Measurements from ENCODE around the gene TBC1D9B. TPM values are rescaled to one million over a fixed set of nuclear protein-coding genes. Genes with fewer than 3 reads are reported as not detected.

Gene TBC1D9B
- total and polyA plus RNA-seq, 9 of the 15 experiments (the other 6 are each of a cell fraction or from before 2014, with no cell fraction given), result 2.9 to 59.1 (median 33.5) TPM

GRCh38 chr5:179913461-179913860 lies 5.8 kb upstream of the TBC1D9B start:
- Histone ChIP-seq H3K9ac (ENCODE audit: insufficient read depth in 1 of 2, low read depth in 2 of 2, low read length in 2 of 2) (no peak overlapping the region), H3K27ac (ENCODE audit: extremely low read depth, low read depth, low read length) (no peak overlapping the region)

More at GRCh38 chr5:179913461-179913860, 5.8 kb upstream of the TBC1D9B start:
- Histone ChIP-seq H3K4me2 (ENCODE audit: insufficient read depth, low read length) (no peak overlapping the region), H2AFZ (ENCODE audit: low read depth, low read length) (peak overlapping the region; percentile 60), H3K9me3 (replicated peaks; ENCODE audit: control insufficient read depth, insufficient read depth, low read depth, low read length) (no peaks in the 10 kb centered on the region), H3K79me2 (ENCODE audit: control insufficient read depth, insufficient read depth, low read length) (no peaks in the 10 kb centered on the region), H3K4me3 (no peak overlapping the region), H3K27me3 (ENCODE audit: control insufficient read depth in 2 of 2, insufficient read depth in 2 of 2, low read length in 2 of 2) (peaks cover 20 to 40% of the 10 kb centered on the region in 2 experiments), H3K4me1 (replicated peaks in 1 of 2; ENCODE audit: control insufficient read depth in 2 of 2, insufficient read depth in 2 of 2, low read length in 2 of 2) (peaks cover 8 to 13% of the 10 kb centered on the region in 2 experiments; a peak in 4 of 5 replicates), H3K36me3 (ENCODE audit: control insufficient read depth, insufficient read depth, low read length) (no peaks in the 10 kb centered on the region), H4K20me1 (replicated peaks; ENCODE audit: control insufficient read depth, insufficient read depth, low read length) (no peaks in the 10 kb centered on the region), H3K9me1 (ENCODE audit: control insufficient read depth, insufficient read depth, low read length) (no peaks in the 10 kb centered on the region)
- ATAC-seq (no peak), FAIRE-seq (no peak), DNase-seq (ENCODE audit: extremely low read depth in 1 of 4, low spot score in 3 of 4) (no peak)
- in situ Hi-C loops (cut with MboI), result no loop called here
- ChIA-PET POLR2A (interaction anchor here (0.6 to 2.0 kb wide), 3 partner anchors 9 to 520 kb away, joined by 3 to 5 read pairs (median 3); no protein-coding TSS in a partner anchor), CTCF (ENCODE audit: low intra/inter-chr PET ratio) (no interaction called here)
- intact Hi-C loops (cut with micrococcal nuclease), result no loop called here
- no TSS peak for BruUV-seq (replicated peaks)
- TF ChIP-seq JUN (IDR thresholded peaks at IDR 0.05; ENCODE audit: borderline replicate concordance, low read depth, low read length), result no peak
- TF ChIP-seq JUN (CRISPR knock-in tag; IDR thresholded peaks at IDR 0.05; ENCODE audit: borderline replicate concordance), result no peak
- no peak for TF ChIP-seq TFAM (CRISPR knock-in tag; conservative IDR thresholded peaks at IDR 0.05)
- TF ChIP-seq ZNF263 (CRISPR knock-in tag; IDR thresholded peaks at IDR 0.05; ENCODE audit: borderline replicate concordance), result no peak
- TF ChIP-seq CEBPZ (IDR thresholded peaks at IDR 0.05; ENCODE audit: borderline replicate concordance, low read depth, low read length), result no peak
- TF ChIP-seq ARID3A (IDR thresholded peaks at IDR 0.05; ENCODE audit: borderline replicate concordance, low read depth, low read length), result no peak
- TF ChIP-seq NFIC (IDR thresholded peaks at IDR 0.05), result no peak
- TF ChIP-seq ADNP (tag; IDR thresholded peaks at IDR 0.05), result no peak
- TF ChIP-seq ETV5 (CRISPR knock-in tag; IDR thresholded peaks at IDR 0.05; ENCODE audit: low read depth), result no peak
- no peak for TF ChIP-seq SAFB (IDR thresholded peaks at IDR 0.05; ENCODE audit: borderline replicate concordance, low read depth, low read length)
- no peak for TF ChIP-seq MYNN (IDR thresholded peaks at IDR 0.05)
- TF ChIP-seq MYNN (CRISPR knock-in tag; IDR thresholded peaks at IDR 0.05), result no peak
- no peak for TF ChIP-seq TSC22D4 (tag; IDR thresholded peaks at IDR 0.05)
- no peak for TF ChIP-seq ETS2 (tag; IDR thresholded peaks at IDR 0.05; ENCODE audit: borderline replicate concordance, poor library complexity, severe bottlenecking)
- TF ChIP-seq GTF2E2 (tag; IDR thresholded peaks at IDR 0.05), result no peak
- TF ChIP-seq ZNF146 (CRISPR knock-in tag; IDR thresholded peaks at IDR 0.05; ENCODE audit: unreplicated experiment), result no peak
- no peak for TF ChIP-seq XRCC4 (IDR thresholded peaks at IDR 0.05; ENCODE audit: extremely low read depth, insufficient read depth, insufficient read length)
- no peak for TF ChIP-seq RBM39 (optimal IDR thresholded peaks at IDR 0.05; ENCODE audit: low read depth, low read length)
- no peak for TF ChIP-seq RB1 (IDR thresholded peaks at IDR 0.05; ENCODE audit: low read depth)
- no peak for TF ChIP-seq SMAD1 (IDR thresholded peaks at IDR 0.05; ENCODE audit: low read depth, low read length, partially characterized antibody)
- TF ChIP-seq ZNF184 (CRISPR knock-in tag; IDR thresholded peaks at IDR 0.05), result no peak
- 61% methylated on average over 7 of the region's 9 CpGs for WGBS (ENCODE audit: insufficient coverage, low coverage, missing lambda C conversion rate)

All from K562 (cell line).